Endothelial cell of umbilical vein (primary cell): ENCODE measurements around the gene TIAM1. TPM values are rescaled to one million over a fixed set of nuclear protein-coding genes. Genes with fewer than 3 reads are reported as not detected.

Experiments
- BruUV-seq: library from RNA; stranded (reverse); fragments of 400-500 nt; replicated peaks from 2 replicates; lab custom pipeline; 2021; lab: Mats Ljungman, UMichigan
- CTCF ChIA-PET: fragments of 300-600, 350-600 bp; sonication (Branson Sonifier 250); formaldehyde crosslinking; loops from one replicate; lab custom pipeline; 2021; ENCODE audit warnings: antibody characterized with exemption, inconsistent platforms; lab: Charles Lee
- POLR2A ChIA-PET: fragments of 300-600, 350-600 bp; sonication (Branson Sonifier 250); formaldehyde crosslinking; loops from one replicate; lab custom pipeline; 2021; ENCODE audit warnings: antibody characterized with exemption, inconsistent platforms; lab: Charles Lee
- DNase-seq: peaks from one replicate; pipeline ENCODE4 v3.0.0-alpha.2; 2011; ENCODE audit warnings: low read depth, low spot score
- FAIRE-seq: peaks from 2 replicates; lab custom pipeline; 2011; peaks lifted over from hg19 to GRCh38; lab: Jason Lieb, UNC
- H2AFZ ChIP-seq: 2 replicates; pipeline ENCODE4 v1.6.0; 2012; ENCODE audit warnings: low read depth, low read length, control low read depth, inconsistent platforms
- H3K27ac ChIP-seq: 2 replicates; pipeline ENCODE4 v1.5.1; 2011; ENCODE audit warnings: low read depth, mild to moderate bottlenecking, control low read depth, low read length, moderate library complexity; ENCODE audit not compliant: insufficient read depth
- H3K27me3 ChIP-seq, 2 experiments: 2 replicates each; pipeline versions ENCODE4 v1.6.0 to v1.6.1; 2011; ENCODE audit warnings: low read length in 2 of 2, mixed read lengths in 1 of 2; ENCODE audit not compliant: control insufficient read depth in 2 of 2, insufficient read depth in 2 of 2
- H3K36me3 ChIP-seq, 2 experiments: 2 replicates in 1 of 2; 3 replicates in 1 of 2; pipeline ENCODE4 v1.5.1; 2011; ENCODE audit warnings: low read length in 2 of 2, mild to moderate bottlenecking in 1 of 2, moderate library complexity in 1 of 2; ENCODE audit not compliant: control insufficient read depth in 2 of 2, insufficient read depth in 2 of 2; ENCODE audit errors: extremely low read depth in 1 of 2
- H3K4me1 ChIP-seq: 3 replicates; pipeline ENCODE4 v1.5.1; 2011; ENCODE audit warnings: mild to moderate bottlenecking, low read length; ENCODE audit not compliant: control insufficient read depth, insufficient read depth; ENCODE audit errors: extremely low read depth
- H3K4me2 ChIP-seq: 2 replicates; pipeline ENCODE4 v1.6.1; 2011; ENCODE audit warnings: low read length, control low read depth, mixed read lengths; ENCODE audit not compliant: insufficient read depth
- H3K4me3 ChIP-seq, 3 experiments: fragments of 200-600 bp in 1 of 3; sonication (generic), shearing (Covaris generic) in 1 of 3; replicated peaks in 1 of 3; 2 replicates each; pipeline ENCODE4 v1.5.1; 2011 to 2016; ENCODE audit warnings: control low read depth in 3 of 3, low read length in 3 of 3, mild to moderate bottlenecking in 2 of 3, inconsistent platforms in 1 of 3, low read depth in 1 of 3, moderate library complexity in 1 of 3; ENCODE audit not compliant: insufficient read depth in 1 of 3
- H3K79me2 ChIP-seq: 2 replicates; pipeline ENCODE4 v1.6.0; 2012; ENCODE audit warnings: low read length, inconsistent platforms; ENCODE audit not compliant: control insufficient read depth, insufficient read depth
- H3K9ac ChIP-seq: replicated peaks from 2 replicates; pipeline ENCODE3; 2011; ENCODE audit warnings: low read length, control low read depth; ENCODE audit not compliant: insufficient read depth; ENCODE audit errors: extremely low read depth
- H3K9me1 ChIP-seq: replicated peaks from 3 replicates; pipeline ENCODE4 v1.6.0; 2011; ENCODE audit warnings: mild to moderate bottlenecking, low read length; ENCODE audit not compliant: control insufficient read depth, insufficient read depth; ENCODE audit errors: extremely low read depth
- H3K9me3 ChIP-seq: replicated peaks from 2 replicates; pipeline ENCODE4 v1.5.1; 2012; ENCODE audit warnings: low read length, inconsistent platforms; ENCODE audit not compliant: control insufficient read depth, insufficient read depth
- H4K20me1 ChIP-seq: replicated peaks from 2 replicates; pipeline ENCODE3; 2011; ENCODE audit warnings: mild to moderate bottlenecking, low read length; ENCODE audit not compliant: control insufficient read depth, insufficient read depth; ENCODE audit errors: extremely low read depth
- EZH2 ChIP-seq: IDR thresholded peaks from 2 replicates; pipeline ENCODE4 v1.6.1; 2012; ENCODE audit warnings: borderline replicate concordance, low read depth, mild to moderate bottlenecking, moderate library complexity, low read length, inconsistent platforms; ENCODE audit not compliant: severe bottlenecking
- FOS ChIP-seq: IDR thresholded peaks from 2 replicates; pipeline ENCODE4 v1.6.1; 2011; ENCODE audit warnings: mild to moderate bottlenecking, low read length, moderate library complexity, borderline replicate concordance; ENCODE audit not compliant: insufficient read depth
- GATA2 ChIP-seq: IDR thresholded peaks from 2 replicates; pipeline ENCODE4 v1.7.0; 2011; ENCODE audit warnings: low read depth, mild to moderate bottlenecking, moderate library complexity, mixed read lengths, low read length; ENCODE audit not compliant: insufficient read length, insufficient read depth
- JUN ChIP-seq: IDR thresholded peaks from 2 replicates; pipeline ENCODE4 v1.6.1; 2011; ENCODE audit warnings: borderline replicate concordance, low read depth; ENCODE audit not compliant: insufficient read length, insufficient read depth
- MYC ChIP-seq: IDR thresholded peaks from one replicate; pipeline ENCODE4 v1.6.1; 2011; ENCODE audit warnings: mild to moderate bottlenecking, low read depth, low read length
- POLR2A ChIP-seq: IDR thresholded peaks from 2 replicates; pipeline ENCODE4 v1.6.1; 2012; ENCODE audit warnings: low read depth, mild to moderate bottlenecking, control low read depth, low read length
- POLR2AphosphoS5 ChIP-seq: IDR thresholded peaks from 2 replicates; pipeline ENCODE4 v1.6.1; 2012; ENCODE audit warnings: low read depth, mild to moderate bottlenecking, control low read depth, low read length, moderate library complexity; ENCODE audit not compliant: insufficient read depth
- dilution Hi-C: fragments of 300-500 bp; cut with MboI; formaldehyde crosslinking; loops from one replicate; pipeline ENCODE4 v1.15.0; 2019; ENCODE audit warnings: low sequenced_read_pairs; ENCODE audit not compliant: extremely low pct_ligation_motif_present
- intact Hi-C: fragments of 100-400 bp; cut with micrococcal nuclease; formaldehyde crosslinking; loops from one replicate; pipeline ENCODE4 v1.10.0; 2022
- polyA plus RNA-seq, 4 experiments: library from polyadenylated mRNA; depleted of rRNA in 3 of 4; stranded (reverse) in 3 of 4; unstranded in 1 of 4; fragments of >200 nt; gene quantifications; 2 replicates each; pipeline versions ENCODE4 v1.2.1 to v1.2.3, GENCODE V29; 2011 to 2012; ENCODE audit warnings: missing spikeins in 1 of 4
- total RNA-seq: library from RNA; stranded (reverse); gene quantifications from 2 replicates; pipeline ENCODE4 v1.2.3, GENCODE V29; 2021
- TF ChIP-seq, protein P1 (sequence below), 2 donors: IDR thresholded peaks; 1 replicate in 1 of 2; 2 replicates in 1 of 2; pipeline ENCODE4 v1.5.1; 2011; ENCODE audit warnings: low read length in 2 of 2, mild to moderate bottlenecking in 2 of 2, moderate library complexity in 2 of 2, control low read depth in 1 of 2, inconsistent platforms in 1 of 2, low read depth in 1 of 2; ENCODE audit not compliant: insufficient read depth in 1 of 2; ENCODE audit errors: extremely low read depth in 1 of 2
- TF ChIP-seq, protein P2 (sequence below): IDR thresholded peaks from 2 replicates; pipeline ENCODE4 v1.6.1; 2011; ENCODE audit not compliant: insufficient read depth, insufficient read length

TIAM1 gene
- total and polyA plus RNA-seq, 2 donors (not counting 3 experiments of a cell fraction or from before 2014, with no cell fraction given): 0.21 to 0.86 TPM

DNA sequence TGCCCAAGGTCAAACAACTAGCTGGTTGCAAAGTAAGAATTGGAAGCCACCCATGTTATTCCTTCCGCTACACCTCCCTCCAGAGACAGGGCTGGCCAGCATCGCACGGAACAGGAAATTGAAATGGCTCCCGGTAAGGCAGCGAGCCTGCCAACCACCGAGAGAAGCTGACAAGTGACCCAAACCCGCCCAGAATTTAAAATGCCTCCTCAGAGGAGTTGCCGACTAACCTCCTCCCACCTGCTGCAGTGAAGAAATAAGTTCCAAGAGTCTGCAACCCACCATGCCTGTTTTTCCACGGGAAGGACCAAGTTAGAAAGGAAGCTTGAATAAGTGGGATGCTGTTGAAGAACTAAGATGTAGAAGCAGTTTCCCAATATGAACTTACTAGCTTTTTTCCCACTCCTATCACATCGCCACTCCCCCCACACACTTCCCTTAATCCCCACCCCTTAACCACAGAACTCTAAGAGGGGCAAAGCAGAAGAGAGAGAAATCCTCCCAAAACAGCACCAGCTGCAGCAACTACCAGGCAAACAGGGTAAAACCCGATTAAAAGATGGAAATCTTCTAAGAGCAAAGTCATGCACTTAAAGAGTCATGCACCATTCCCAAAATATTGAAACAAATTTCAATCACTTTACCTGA lies 78.6 kb downstream of the TIAM1 start:
- Histone ChIP-seq H3K9ac (no peak overlapping the region), H3K36me3 (no peaks in the 10 kb centered on the region), H3K9me1 (no peaks in the 10 kb centered on the region), H4K20me1 (no peaks in the 10 kb centered on the region), H3K27ac (no peak overlapping the region), H3K4me3 (no peak overlapping the region), H3K9me3 (no peaks in the 10 kb centered on the region), H3K4me1 (no peaks in the 10 kb centered on the region), H3K4me2 (no peak overlapping the region), H3K27me3 (no peaks in the 10 kb centered on the region), H2AFZ (no peak overlapping the region), H3K79me2 (no peaks in the 10 kb centered on the region)
- FAIRE-seq: no peak
- no TSS peak for BruUV-seq
- no peak for TF ChIP-seq MYC
- TF ChIP-seq, protein P1, sequence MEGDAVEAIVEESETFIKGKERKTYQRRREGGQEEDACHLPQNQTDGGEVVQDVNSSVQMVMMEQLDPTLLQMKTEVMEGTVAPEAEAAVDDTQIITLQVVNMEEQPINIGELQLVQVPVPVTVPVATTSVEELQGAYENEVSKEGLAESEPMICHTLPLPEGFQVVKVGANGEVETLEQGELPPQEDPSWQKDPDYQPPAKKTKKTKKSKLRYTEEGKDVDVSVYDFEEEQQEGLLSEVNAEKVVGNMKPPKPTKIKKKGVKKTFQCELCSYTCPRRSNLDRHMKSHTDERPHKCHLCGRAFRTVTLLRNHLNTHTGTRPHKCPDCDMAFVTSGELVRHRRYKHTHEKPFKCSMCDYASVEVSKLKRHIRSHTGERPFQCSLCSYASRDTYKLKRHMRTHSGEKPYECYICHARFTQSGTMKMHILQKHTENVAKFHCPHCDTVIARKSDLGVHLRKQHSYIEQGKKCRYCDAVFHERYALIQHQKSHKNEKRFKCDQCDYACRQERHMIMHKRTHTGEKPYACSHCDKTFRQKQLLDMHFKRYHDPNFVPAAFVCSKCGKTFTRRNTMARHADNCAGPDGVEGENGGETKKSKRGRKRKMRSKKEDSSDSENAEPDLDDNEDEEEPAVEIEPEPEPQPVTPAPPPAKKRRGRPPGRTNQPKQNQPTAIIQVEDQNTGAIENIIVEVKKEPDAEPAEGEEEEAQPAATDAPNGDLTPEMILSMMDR (IDR thresholded peaks at IDR 0.05; ENCODE audit: extremely low read depth in 1 of 2, insufficient read depth in 1 of 2, low read depth in 1 of 2, low read length in 2 of 2): no peak
- no peak for TF ChIP-seq POLR2A
- no peak for TF ChIP-seq FOS
- no peak for TF ChIP-seq POLR2AphosphoS5
- no peak for TF ChIP-seq EZH2
- TF ChIP-seq, protein P2, sequence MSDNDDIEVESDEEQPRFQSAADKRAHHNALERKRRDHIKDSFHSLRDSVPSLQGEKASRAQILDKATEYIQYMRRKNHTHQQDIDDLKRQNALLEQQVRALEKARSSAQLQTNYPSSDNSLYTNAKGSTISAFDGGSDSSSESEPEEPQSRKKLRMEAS: no peak
- no peak for TF ChIP-seq JUN
- no peak for TF ChIP-seq GATA2
- intact Hi-C loops: no loop called here
- DNase-seq: no peak
- dilution Hi-C loops: no loop called here
- POLR2A ChIA-PET: no interaction called here
- CTCF ChIA-PET: no interaction called here
